Measurements from ENCODE around the gene KRT3.

The KRT3 gene

GRCh38 chr12:52834727-52835001 is 38.7 kb upstream of the KRT3 start:
- DNase-seq (ENCODE audit: insufficient read length) (no peak), FAIRE-seq (no peak)
- TF ChIP-seq POLR2A (IDR thresholded peaks at IDR 0.05; ENCODE audit: low read depth, low read length): no peak
- no peak for TF ChIP-seq POLR2AphosphoS5 (IDR thresholded peaks at IDR 0.05; ENCODE audit: low read depth, low read length)
- TF ChIP-seq TAF1 (IDR thresholded peaks at IDR 0.05; ENCODE audit: borderline replicate concordance, low read depth, low read length): no peak

GRCh38 chr12:52833922-52834726 is 38.2 kb upstream of the KRT3 start, which contains the start of gene KRT79:
TSS of gene KRT79 (minus strand) at chr12:52834311. CDS start at chr12:52834260, 51 bp downstream.
- FAIRE-seq: no peak
- no peak for TF ChIP-seq POLR2A (IDR thresholded peaks at IDR 0.05; ENCODE audit: low read depth, low read length)
- TF ChIP-seq POLR2AphosphoS5 (IDR thresholded peaks at IDR 0.05; ENCODE audit: low read depth, low read length): no peak
- no peak for TF ChIP-seq TAF1 (IDR thresholded peaks at IDR 0.05; ENCODE audit: borderline replicate concordance, low read depth, low read length)
- no peak for DNase-seq (ENCODE audit: insufficient read length)

GRCh38 chr12:52832985-52833905 is 37.3 kb upstream of the KRT3 start:
- DNase-seq (ENCODE audit: insufficient read length) (no peak), FAIRE-seq (no peak)
- no peak for TF ChIP-seq TAF1 (IDR thresholded peaks at IDR 0.05; ENCODE audit: borderline replicate concordance, low read depth, low read length)
- TF ChIP-seq POLR2AphosphoS5 (IDR thresholded peaks at IDR 0.05; ENCODE audit: low read depth, low read length): no peak
- TF ChIP-seq POLR2A (IDR thresholded peaks at IDR 0.05; ENCODE audit: low read depth, low read length): no peak

GRCh38 chr12:52832451-52832850 is 36.5 kb upstream of the KRT3 start:
- DNase-seq (ENCODE audit: insufficient read length) (no peak), FAIRE-seq (no peak)
- no peak for TF ChIP-seq POLR2A (IDR thresholded peaks at IDR 0.05; ENCODE audit: low read depth, low read length)
- TF ChIP-seq POLR2AphosphoS5 (IDR thresholded peaks at IDR 0.05; ENCODE audit: low read depth, low read length): no peak
- TF ChIP-seq TAF1 (IDR thresholded peaks at IDR 0.05; ENCODE audit: borderline replicate concordance, low read depth, low read length): no peak

DNA sequence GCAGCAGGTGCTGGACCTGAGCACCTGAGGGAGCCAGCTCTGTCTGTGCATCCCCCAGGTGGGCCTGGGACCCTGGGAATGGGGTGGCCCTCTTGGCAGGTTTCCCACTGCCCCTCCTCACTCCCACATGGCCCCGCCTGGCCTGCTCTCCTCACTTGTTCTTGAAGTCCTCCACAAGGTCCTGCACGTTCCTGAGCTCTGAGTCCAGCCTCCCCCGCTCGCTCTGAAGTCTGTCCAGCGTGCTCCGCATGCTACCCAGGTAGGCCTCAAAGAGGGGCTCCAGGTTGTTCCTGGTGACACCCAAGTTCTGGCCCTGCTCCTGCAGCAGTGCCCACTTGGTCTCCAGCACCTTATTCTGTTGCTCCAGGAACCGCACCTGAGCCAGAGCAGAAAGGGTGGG is 35.3 kb upstream of the KRT3 start:
- TF ChIP-seq TAF1 (IDR thresholded peaks at IDR 0.05; ENCODE audit: borderline replicate concordance, low read depth, low read length): no peak
- no peak for TF ChIP-seq POLR2A (IDR thresholded peaks at IDR 0.05; ENCODE audit: low read depth, low read length)
- no peak for TF ChIP-seq POLR2AphosphoS5 (IDR thresholded peaks at IDR 0.05; ENCODE audit: low read depth, low read length)
- FAIRE-seq (no peak), DNase-seq (ENCODE audit: insufficient read length) (no peak)

DNA sequence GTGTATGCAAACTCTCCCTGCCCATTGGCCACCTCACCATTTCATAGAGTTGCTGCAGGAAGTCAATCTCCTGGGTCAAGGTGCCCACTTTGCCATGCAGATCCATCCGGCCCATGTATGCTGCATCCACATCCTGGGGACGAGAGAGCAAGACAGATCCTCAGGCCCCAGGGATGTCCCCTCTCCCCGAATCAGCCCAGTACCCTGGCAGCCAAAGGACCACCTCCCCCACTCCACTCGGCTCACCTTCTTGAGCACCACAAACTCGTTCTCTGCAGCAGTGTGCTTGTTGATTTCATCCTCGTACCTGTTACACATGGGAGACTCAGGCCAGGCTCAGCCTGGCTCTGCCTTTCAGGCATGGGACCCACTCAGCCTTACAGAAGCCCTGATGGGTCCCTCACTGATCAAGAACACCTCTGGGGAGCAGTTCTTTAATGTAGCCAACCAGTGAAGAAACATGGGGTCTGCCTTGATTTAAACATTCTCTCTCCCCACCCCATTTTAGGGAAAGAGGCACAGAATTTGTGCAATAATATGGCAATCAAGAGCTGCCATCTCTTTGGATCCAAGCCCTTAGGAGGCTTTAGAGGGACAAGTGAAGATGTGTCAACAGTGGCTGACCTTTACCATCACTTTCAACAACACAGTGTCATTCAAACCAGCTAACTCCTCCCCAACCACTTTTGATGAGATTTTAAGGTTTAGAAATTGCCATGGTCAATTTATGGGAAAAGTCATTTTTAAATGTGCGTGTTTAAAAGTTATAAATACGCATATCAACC is 34.3 kb upstream of the KRT3 start:
- TF ChIP-seq POLR2AphosphoS5 (IDR thresholded peaks at IDR 0.05; ENCODE audit: low read depth, low read length) (no peak), POLR2A (IDR thresholded peaks at IDR 0.05; ENCODE audit: low read depth, low read length) (no peak), TAF1 (IDR thresholded peaks at IDR 0.05; ENCODE audit: borderline replicate concordance, low read depth, low read length) (no peak)
- DNase-seq (ENCODE audit: insufficient read length) (no peak), FAIRE-seq (no peak)

GRCh38 chr12:52828591-52829021 is 32.7 kb upstream of the KRT3 start:
- DNase-seq (ENCODE audit: insufficient read length) (no peak), FAIRE-seq (no peak)
- no peak for TF ChIP-seq POLR2A (IDR thresholded peaks at IDR 0.05; ENCODE audit: low read depth, low read length)
- TF ChIP-seq POLR2AphosphoS5 (IDR thresholded peaks at IDR 0.05; ENCODE audit: low read depth, low read length): no peak
- TF ChIP-seq TAF1 (IDR thresholded peaks at IDR 0.05; ENCODE audit: borderline replicate concordance, low read depth, low read length): no peak

- TF ChIP-seq POLR2A (IDR thresholded peaks at IDR 0.05; ENCODE audit: low read depth, low read length): no peak
- TF ChIP-seq POLR2AphosphoS5 (IDR thresholded peaks at IDR 0.05; ENCODE audit: low read depth, low read length): no peak
- no peak for TF ChIP-seq TAF1 (IDR thresholded peaks at IDR 0.05; ENCODE audit: borderline replicate concordance, low read depth, low read length)
- FAIRE-seq: no peak
Observed at GRCh38 chr12:52828156-52828555, 32.2 kb upstream of the KRT3 start.

GRCh38 chr12:52827499-52828090 is 31.7 kb upstream of the KRT3 start:
- DNase-seq (ENCODE audit: insufficient read length) (no peak), FAIRE-seq (no peak)
- TF ChIP-seq POLR2A (IDR thresholded peaks at IDR 0.05; ENCODE audit: low read depth, low read length) (no peak), TAF1 (IDR thresholded peaks at IDR 0.05; ENCODE audit: borderline replicate concordance, low read depth, low read length) (no peak), POLR2AphosphoS5 (IDR thresholded peaks at IDR 0.05; ENCODE audit: low read depth, low read length) (no peak)

More at GRCh38 chr12:52828156-52828555, 32.2 kb upstream of the KRT3 start:
- DNase-seq (ENCODE audit: insufficient read length): no peak

- no peak for FAIRE-seq
- no peak for DNase-seq (ENCODE audit: insufficient read length)
- TF ChIP-seq POLR2A (IDR thresholded peaks at IDR 0.05; ENCODE audit: low read depth, low read length): no peak
- TF ChIP-seq TAF1 (IDR thresholded peaks at IDR 0.05; ENCODE audit: borderline replicate concordance, low read depth, low read length): no peak
- TF ChIP-seq POLR2AphosphoS5 (IDR thresholded peaks at IDR 0.05; ENCODE audit: low read depth, low read length): no peak
Observed at GRCh38 chr12:52826611-52827498, 30.9 kb upstream of the KRT3 start.
